Fibroblast of mammary gland (primary cell): ENCODE measurements around the gene IFIT5.
"Not testable (repeated sequence)": the region's sequence is repeated elsewhere in the genome, so short reads cannot be mapped to it uniquely, and the experiment has no call there.

Source experiments
- DNase-seq: peaks from one replicate; pipeline ENCODE4 v3.0.0-alpha.2; 2010; ENCODE audit warnings: low read depth
- H3K4me3 ChIP-seq: 2 replicates; pipeline ENCODE4 v1.5.1; 2011; ENCODE audit warnings: low read depth, mild to moderate bottlenecking, low read length, moderate library complexity; ENCODE audit not compliant: control insufficient read depth
- CTCF ChIP-seq: conservative IDR thresholded peaks from 2 replicates; pipeline ENCODE4 v1.5.1; 2011; ENCODE audit warnings: low read depth, low read length, inconsistent platforms; ENCODE audit not compliant: control insufficient read depth, insufficient read depth

Gene IFIT5

GRCh38 chr10:89388806-89389205, 25.6 kb upstream of the IFIT5 start:
- no peak overlapping the region for H3K4me3 ChIP-seq
- no peak for DNase-seq
- no peak for TF ChIP-seq CTCF

DNA sequence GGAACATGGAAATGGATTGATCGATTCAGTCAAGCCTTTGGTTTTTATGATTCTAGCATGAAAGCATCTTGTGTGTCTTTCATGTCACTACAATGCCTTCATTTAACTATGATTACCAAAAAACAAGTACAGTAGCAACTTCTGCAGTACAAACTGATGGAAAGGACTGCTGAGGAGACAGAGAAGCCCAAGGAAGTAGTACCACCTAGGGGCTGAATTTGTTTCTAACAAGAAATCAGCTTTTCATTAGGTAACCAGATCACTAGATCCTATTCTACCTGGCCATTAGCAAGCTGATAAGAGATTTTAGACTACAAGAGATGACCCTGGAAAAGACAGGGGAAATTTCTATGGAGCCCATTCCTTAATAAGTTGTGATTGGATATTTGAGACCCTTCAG, 25.1 kb upstream of the IFIT5 start:
- peak; percentile 47 for TF ChIP-seq CTCF
- no peak overlapping the region for H3K4me3 ChIP-seq
- DNase-seq, result peak; percentile 56

GRCh38 chr10:89390476-89391225, 23.7 kb upstream of the IFIT5 start:
- H3K4me3 ChIP-seq, result no peak overlapping the region
- no peak for DNase-seq
- TF ChIP-seq CTCF, result no peak

DNA sequence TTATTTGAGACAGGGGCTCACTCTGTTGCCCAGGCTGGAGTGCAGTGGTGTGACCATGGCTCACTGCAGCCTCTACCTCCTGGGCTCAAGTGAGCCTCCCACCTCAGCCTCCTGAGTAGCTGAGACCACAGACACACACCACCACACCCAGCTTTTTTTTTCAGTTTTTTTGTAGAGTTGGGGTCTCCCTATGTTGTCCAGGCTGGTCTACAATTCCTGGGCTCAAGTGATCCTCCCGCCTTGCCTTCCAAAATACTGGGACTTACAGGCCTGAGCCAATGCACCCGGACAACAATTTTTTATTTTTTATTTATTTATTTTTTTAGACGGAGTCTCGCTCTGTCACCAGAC, 23.2 kb upstream of the IFIT5 start:
- not testable (repeated sequence) for H3K4me3 ChIP-seq, DNase-seq

DNA sequence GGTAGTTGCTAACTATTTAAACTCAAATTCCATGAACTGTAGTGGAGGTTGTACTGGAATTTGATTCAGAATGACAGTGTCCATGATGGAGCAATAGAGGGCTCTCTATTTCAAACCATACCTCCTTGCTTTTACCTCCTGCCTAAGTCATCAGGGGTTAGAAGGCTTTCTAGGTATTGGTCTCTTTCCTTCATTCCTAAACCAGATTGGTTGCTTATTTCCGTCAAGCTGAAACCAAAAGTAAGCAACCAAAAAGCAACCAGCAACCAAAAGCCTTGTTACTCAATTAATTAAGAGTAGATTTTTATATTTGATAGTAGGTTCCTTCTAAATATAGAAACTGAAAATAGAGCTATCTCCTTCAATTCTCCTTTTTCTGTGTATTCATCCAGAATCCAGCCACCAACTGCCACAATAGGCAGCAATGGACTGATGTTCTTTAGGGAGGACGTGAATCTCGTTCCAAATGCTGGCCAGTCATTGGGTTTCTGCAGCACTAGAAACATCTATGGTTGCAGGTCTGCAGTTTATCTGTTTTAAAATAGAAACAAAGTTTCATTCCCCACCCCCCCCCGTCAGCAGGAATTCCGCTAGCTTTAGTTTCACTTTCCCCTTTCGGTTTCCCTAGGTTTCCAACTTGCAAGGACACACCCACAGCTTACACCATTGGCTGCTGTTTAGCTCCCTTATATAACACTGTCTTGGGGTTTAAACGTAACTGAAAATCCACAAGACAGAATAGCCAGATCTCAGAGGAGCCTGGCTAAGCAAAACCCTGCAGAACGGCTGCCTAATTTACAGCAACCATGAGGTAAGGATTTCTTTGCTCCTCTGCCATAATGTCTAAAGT, 22.2 kb upstream of the IFIT5 start, which contains the start of gene IFIT1:
Gene IFIT1 (plus strand): TSS at position 717 of the 850 bp plus-strand sequence. CDS start 90 bp downstream, at position 807.
- no peak for TF ChIP-seq CTCF
- H3K4me3 ChIP-seq, result peak within 1 kb of the TSS; percentile 64
- DNase-seq, result peak; percentile 90

DNA sequence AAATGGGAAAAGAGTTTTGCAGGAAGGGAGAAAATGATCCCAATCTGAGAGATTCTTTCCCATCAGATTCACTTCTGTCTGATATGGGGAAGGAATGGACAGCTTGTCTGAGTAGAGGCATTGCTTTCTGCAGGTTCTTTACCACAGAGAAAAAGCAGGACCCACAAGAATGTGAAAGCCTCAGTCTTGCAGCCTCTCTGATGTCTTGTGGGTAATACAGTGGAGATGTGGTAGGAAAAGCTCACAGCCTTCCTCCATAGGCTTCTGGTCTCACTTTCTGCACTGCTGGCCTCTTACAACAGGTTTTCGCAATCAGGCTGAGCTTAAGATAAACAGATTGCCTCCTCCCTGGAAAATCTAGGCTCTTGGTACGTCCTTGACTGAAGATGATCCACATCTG, 21.4 kb upstream of the IFIT5 start:
- peak; percentile 87 for DNase-seq
- TF ChIP-seq CTCF, result no peak
- peak overlapping the region; percentile 64 for H3K4me3 ChIP-seq

GRCh38 chr10:89393898-89394297, 20.5 kb upstream of the IFIT5 start:
- TF ChIP-seq CTCF, result no peak
- DNase-seq, result no peak
- H3K4me3 ChIP-seq, result no peak overlapping the region
